ENCODE results near the gene DAB2IP. TPM values are rescaled to one million over a fixed set of nuclear protein-coding genes. Genes with fewer than 3 reads are reported as not detected.

DAB2IP gene
- total RNA-seq, 1 experiment from 2014 or later = 46.7 TPM

- H2AFZ ChIP-seq = no peak overlapping the region
- H3K4me2 ChIP-seq = no peak overlapping the region
- intact Hi-C loops (cut with micrococcal nuclease; ENCODE audit: unreplicated experiment) = no loop called here
- H3K9me3 ChIP-seq (ENCODE audit: insufficient read depth, low read depth) = no peaks in the 10 kb centered on the region
- no peak for DNase-seq
- no peaks in the 10 kb centered on the region for H3F3A ChIP-seq (ENCODE audit: insufficient read depth, low read depth)
- no peak overlapping the region for H3K4me3 ChIP-seq
- TF ChIP-seq EZH2 (IDR thresholded peaks at IDR 0.05; ENCODE audit: low read depth) (no peak), CTCF (conservative IDR thresholded peaks at IDR 0.05) (no peak)
- POLR2A ChIA-PET (ENCODE audit: unreplicated experiment) = no interaction called here
- H3K27ac ChIP-seq = no peak overlapping the region
- CTCF ChIA-PET = no interaction called here
- no peaks in the 10 kb centered on the region for H3K27me3 ChIP-seq (ENCODE audit: insufficient read depth, low read depth)
- H3K4me1 ChIP-seq (replicated peaks; ENCODE audit: insufficient read depth) = peaks cover 7% of the 10 kb centered on the region
- peaks cover 14% of the 10 kb centered on the region for H3K79me2 ChIP-seq (ENCODE audit: low read depth)
- H3K36me3 ChIP-seq (ENCODE audit: low read depth) = no peaks in the 10 kb centered on the region
- H4K20me1 ChIP-seq (ENCODE audit: insufficient read depth) = peaks cover 30% of the 10 kb centered on the region
- no peaks in the 10 kb centered on the region for H3K9me2 ChIP-seq (ENCODE audit: insufficient read depth)
- no TSS peak for BruUV-seq (replicated peaks)
Measured at GRCh38 chr9:121749614-121750013, 98.2 kb downstream of the DAB2IP start.

GRCh38 chr9:121750259-121750714 is 98.9 kb downstream of the DAB2IP start:
- TF ChIP-seq CTCF (conservative IDR thresholded peaks at IDR 0.05) (no peak), EZH2 (IDR thresholded peaks at IDR 0.05; ENCODE audit: low read depth) (no peak)
- BruUV-seq (replicated peaks) = no TSS peak
- POLR2A ChIA-PET (ENCODE audit: unreplicated experiment) = interaction anchor here (0.6 kb wide), 1 partner anchor 273 kb away, joined by 3 read pairs; no protein-coding TSS in a partner anchor
- no peaks in the 10 kb centered on the region for H3K9me2 ChIP-seq (ENCODE audit: insufficient read depth)
- H3K27ac ChIP-seq = no peak overlapping the region
- H3K36me3 ChIP-seq (ENCODE audit: low read depth) = no peaks in the 10 kb centered on the region
- H4K20me1 ChIP-seq (ENCODE audit: insufficient read depth) = peaks cover 29% of the 10 kb centered on the region
- H3K79me2 ChIP-seq (ENCODE audit: low read depth) = peaks cover 8% of the 10 kb centered on the region
- CTCF ChIA-PET = interaction anchor here (0.7 to 1.7 kb wide), 2 partner anchors 55 to 402 kb away, joined by 4 read pairs; no protein-coding TSS in a partner anchor
- no peak overlapping the region for H3K4me3 ChIP-seq
- no peak for DNase-seq
- H3K27me3 ChIP-seq (ENCODE audit: insufficient read depth, low read depth) = no peaks in the 10 kb centered on the region
- H3K4me1 ChIP-seq (replicated peaks; ENCODE audit: insufficient read depth) = 0 out of 2 replicates have a peak, but pooled peaks cover under 1% of the 10 kb centered on the region
- no peak overlapping the region for H3K4me2 ChIP-seq
- no peaks in the 10 kb centered on the region for H3F3A ChIP-seq (ENCODE audit: insufficient read depth, low read depth)
- no peaks in the 10 kb centered on the region for H3K9me3 ChIP-seq (ENCODE audit: insufficient read depth, low read depth)
- H2AFZ ChIP-seq = no peak overlapping the region
- intact Hi-C loops (cut with micrococcal nuclease; ENCODE audit: unreplicated experiment) = no loop called here

GRCh38 chr9:121750715-121751623 is 99.5 kb downstream of the DAB2IP start:
- Histone ChIP-seq H3K36me3 (ENCODE audit: low read depth) (no peaks in the 10 kb centered on the region), H3K4me2 (no peak overlapping the region)
- DNase-seq = peak in 1 of 2 experiments; percentile 28

More at GRCh38 chr9:121750715-121751623, 99.5 kb downstream of the DAB2IP start:
- no peaks in the 10 kb centered on the region for H3F3A ChIP-seq (ENCODE audit: insufficient read depth, low read depth)
- no peaks in the 10 kb centered on the region for H3K4me1 ChIP-seq (replicated peaks; ENCODE audit: insufficient read depth)
- no peaks in the 10 kb centered on the region for H3K9me2 ChIP-seq (ENCODE audit: insufficient read depth)
- BruUV-seq (replicated peaks) = no TSS peak
- TF ChIP-seq EZH2 (IDR thresholded peaks at IDR 0.05; ENCODE audit: low read depth) = no peak
- no peak for TF ChIP-seq CTCF (conservative IDR thresholded peaks at IDR 0.05)
- peaks cover 3% of the 10 kb centered on the region; the same call in 1 of the 2 replicates for H3K79me2 ChIP-seq (ENCODE audit: low read depth)
- no peaks in the 10 kb centered on the region for H3K9me3 ChIP-seq (ENCODE audit: insufficient read depth, low read depth)
- H3K27me3 ChIP-seq (ENCODE audit: insufficient read depth, low read depth) = no peaks in the 10 kb centered on the region
- ChIA-PET CTCF (interaction anchor here (0.7 to 1.7 kb wide), 2 partner anchors 55 to 401 kb away, joined by 4 read pairs; no protein-coding TSS in a partner anchor), POLR2A (ENCODE audit: unreplicated experiment) (interaction anchor here (0.6 kb wide), 1 partner anchor 13 kb away, joined by 3 read pairs; no protein-coding TSS in a partner anchor)
- H4K20me1 ChIP-seq (ENCODE audit: insufficient read depth) = peaks cover 26% of the 10 kb centered on the region
- no peak overlapping the region for H3K4me3 ChIP-seq
- H2AFZ ChIP-seq = no peak overlapping the region
- H3K27ac ChIP-seq = no peak overlapping the region
- intact Hi-C loops (cut with micrococcal nuclease; ENCODE audit: unreplicated experiment) = no loop called here

Measured in PC-9 (cell line).